ENCODE results near the gene CHAMP1. TPM values are rescaled to one million over a fixed set of nuclear protein-coding genes. Genes with fewer than 3 reads are reported as not detected.

CHAMP1 gene
- total and polyA plus RNA-seq, 2 donors (not counting 3 experiments of a cell fraction or from before 2014, with no cell fraction given), result 19.2 to 24.1 TPM

GRCh38 chr13:114318624-114319023 is 4.3 kb downstream of the CHAMP1 start:
- no peaks in the 10 kb centered on the region for H3K9me1 ChIP-seq (replicated peaks; ENCODE audit: control insufficient read depth, extremely low read depth, insufficient read depth, low read length)
- no peak overlapping the region for H3K27ac ChIP-seq (ENCODE audit: insufficient read depth, low read depth, low read length)
- no peak for TF ChIP-seq FOS (IDR thresholded peaks at IDR 0.05; ENCODE audit: borderline replicate concordance, insufficient read depth, low read length)
- no peak for TF ChIP-seq CTCF (IDR thresholded peaks at IDR 0.05; ENCODE audit: extremely low read depth in 1 of 2, insufficient read depth in 1 of 2, low read depth in 1 of 2, low read length in 2 of 2)
- no peak for TF ChIP-seq POLR2AphosphoS5 (IDR thresholded peaks at IDR 0.05; ENCODE audit: insufficient read depth, low read depth, low read length)
- dilution Hi-C loops (cut with MboI; ENCODE audit: extremely low pct_ligation_motif_present, low sequenced_read_pairs) (no loop called here), intact Hi-C loops (cut with micrococcal nuclease) (no loop called here)
- FAIRE-seq (no peak), DNase-seq (ENCODE audit: low read depth, low spot score) (no peak)
- peaks cover 62% of the 10 kb centered on the region for H3K79me2 ChIP-seq (ENCODE audit: control insufficient read depth, insufficient read depth, low read length)
- H4K20me1 ChIP-seq (replicated peaks; ENCODE audit: control insufficient read depth, extremely low read depth, insufficient read depth, low read length), result no peaks in the 10 kb centered on the region
- POLR2A ChIA-PET, result no interaction called here
- no peak overlapping the region for H2AFZ ChIP-seq (ENCODE audit: low read depth, low read length)
- no peaks in the 10 kb centered on the region for H3K27me3 ChIP-seq (ENCODE audit: control insufficient read depth in 2 of 2, insufficient read depth in 2 of 2, low read length in 2 of 2)
- CTCF ChIA-PET, result interaction anchor here (0.6 kb wide), 1 partner anchor 50 kb away, joined by 3 read pairs; no protein-coding TSS in a partner anchor
- no peak overlapping the region for H3K4me3 ChIP-seq (replicated peaks in 1 of 3; ENCODE audit: insufficient read depth in 1 of 3, low read depth in 1 of 3, low read length in 3 of 3)
- peaks cover 17% of the 10 kb centered on the region for H3K4me1 ChIP-seq (ENCODE audit: control insufficient read depth, extremely low read depth, insufficient read depth, low read length)
- H3K9me3 ChIP-seq (replicated peaks; ENCODE audit: control insufficient read depth, insufficient read depth, low read length), result no peaks in the 10 kb centered on the region
- peaks cover 3 to 8% of the 10 kb centered on the region in 2 experiments for H3K36me3 ChIP-seq (ENCODE audit: control insufficient read depth in 2 of 2, extremely low read depth in 1 of 2, insufficient read depth in 2 of 2, low read length in 2 of 2)
- H3K4me2 ChIP-seq (ENCODE audit: insufficient read depth, low read length), result no peak overlapping the region
- no TSS peak for BruUV-seq (replicated peaks)
- H3K9ac ChIP-seq (replicated peaks; ENCODE audit: extremely low read depth, insufficient read depth, low read length), result no peak overlapping the region

GRCh38 chr13:114319441-114319913 is 5.2 kb downstream of the CHAMP1 start:
- no peaks in the 10 kb centered on the region for H3K27me3 ChIP-seq (ENCODE audit: control insufficient read depth in 2 of 2, insufficient read depth in 2 of 2, low read length in 2 of 2)
- intact Hi-C loops (cut with micrococcal nuclease) (no loop called here), dilution Hi-C loops (cut with MboI; ENCODE audit: extremely low pct_ligation_motif_present, low sequenced_read_pairs) (no loop called here)
- no peaks in the 10 kb centered on the region for H4K20me1 ChIP-seq (replicated peaks; ENCODE audit: control insufficient read depth, extremely low read depth, insufficient read depth, low read length)
- H3K4me1 ChIP-seq (ENCODE audit: control insufficient read depth, extremely low read depth, insufficient read depth, low read length), result peaks cover 14% of the 10 kb centered on the region
- H3K4me2 ChIP-seq (ENCODE audit: insufficient read depth, low read length), result no peak overlapping the region
- H3K79me2 ChIP-seq (ENCODE audit: control insufficient read depth, insufficient read depth, low read length), result peaks cover 62% of the 10 kb centered on the region
- TF ChIP-seq CTCF (IDR thresholded peaks at IDR 0.05; ENCODE audit: extremely low read depth in 1 of 2, insufficient read depth in 1 of 2, low read depth in 1 of 2, low read length in 2 of 2), result no peak
- TF ChIP-seq MAX (IDR thresholded peaks at IDR 0.05; ENCODE audit: insufficient read depth, insufficient read length), result no peak
- TF ChIP-seq JUN (IDR thresholded peaks at IDR 0.05; ENCODE audit: borderline replicate concordance, insufficient read depth, insufficient read length, low read depth), result no peak
- TF ChIP-seq FOS (IDR thresholded peaks at IDR 0.05; ENCODE audit: borderline replicate concordance, insufficient read depth, low read length), result no peak
- peaks cover 10 to 11% of the 10 kb centered on the region in 2 experiments for H3K36me3 ChIP-seq (ENCODE audit: control insufficient read depth in 2 of 2, extremely low read depth in 1 of 2, insufficient read depth in 2 of 2, low read length in 2 of 2)
- ChIA-PET POLR2A (no interaction called here), CTCF (interaction anchor here (0.8 to 1.0 kb wide), 2 partner anchors 22 to 31 kb away, joined by 3 read pairs; no protein-coding TSS in a partner anchor)
- H3K9me1 ChIP-seq (replicated peaks; ENCODE audit: control insufficient read depth, extremely low read depth, insufficient read depth, low read length), result no peaks in the 10 kb centered on the region
- BruUV-seq (replicated peaks), result no TSS peak
- DNase-seq (ENCODE audit: low read depth, low spot score) (peak; percentile 3), FAIRE-seq (no peak)
- no peaks in the 10 kb centered on the region for H3K9me3 ChIP-seq (replicated peaks; ENCODE audit: control insufficient read depth, insufficient read depth, low read length)
- H2AFZ ChIP-seq (ENCODE audit: low read depth, low read length), result no peak overlapping the region
- no peak overlapping the region for H3K27ac ChIP-seq (ENCODE audit: insufficient read depth, low read depth, low read length)
- H3K9ac ChIP-seq (replicated peaks; ENCODE audit: extremely low read depth, insufficient read depth, low read length), result no peak overlapping the region
- H3K4me3 ChIP-seq (replicated peaks in 1 of 3; ENCODE audit: insufficient read depth in 1 of 3, low read depth in 1 of 3, low read length in 3 of 3), result no peak overlapping the region

All from endothelial cell of umbilical vein (primary cell).